Suprapubic skin (tissue), 3 donors: ENCODE data around the gene SLC16A3.

Experiments used
- POLR2A ChIP-seq, 2 donors: fragments of 450-650 bp; IDR thresholded peaks; one replicate each; pipeline ENCODE4 v1.6.1; 2017; ENCODE audit warnings: antibody characterized with exemption in 2 of 2, mild to moderate bottlenecking in 2 of 2, moderate library complexity in 2 of 2
- TF ChIP-seq, protein P1 (sequence below), 2 donors: fragments of 200-600 bp in 1 of 2; fragments of 450-650 bp in 1 of 2; sonication (generic) in 1 of 2; IDR thresholded peaks; one replicate each; pipeline ENCODE4 v1.5.1; 2016 to 2019; ENCODE audit warnings: antibody characterized with exemption in 2 of 2, mild to moderate bottlenecking in 1 of 2, moderate library complexity in 1 of 2

DNA sequence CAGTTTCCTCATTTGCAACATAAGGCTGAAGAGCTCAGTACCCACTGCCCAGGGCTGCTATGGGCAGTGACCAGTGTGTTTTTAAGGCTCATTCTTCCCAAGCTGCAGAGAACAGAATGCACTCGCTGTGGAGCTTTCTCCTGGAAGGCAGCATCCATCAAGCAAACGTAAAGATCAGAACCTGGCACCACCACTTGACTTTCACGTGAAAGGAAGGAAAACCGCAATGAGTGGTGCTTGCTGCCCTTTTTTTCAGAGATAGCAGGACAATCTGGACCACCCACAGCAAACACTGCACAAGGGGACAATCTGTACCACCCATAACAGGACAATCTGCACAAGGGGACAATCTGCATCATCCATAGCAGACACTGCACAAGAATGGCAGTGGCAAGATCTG, 33.5 kb downstream of the SLC16A3 start:
- TF ChIP-seq, protein P1, sequence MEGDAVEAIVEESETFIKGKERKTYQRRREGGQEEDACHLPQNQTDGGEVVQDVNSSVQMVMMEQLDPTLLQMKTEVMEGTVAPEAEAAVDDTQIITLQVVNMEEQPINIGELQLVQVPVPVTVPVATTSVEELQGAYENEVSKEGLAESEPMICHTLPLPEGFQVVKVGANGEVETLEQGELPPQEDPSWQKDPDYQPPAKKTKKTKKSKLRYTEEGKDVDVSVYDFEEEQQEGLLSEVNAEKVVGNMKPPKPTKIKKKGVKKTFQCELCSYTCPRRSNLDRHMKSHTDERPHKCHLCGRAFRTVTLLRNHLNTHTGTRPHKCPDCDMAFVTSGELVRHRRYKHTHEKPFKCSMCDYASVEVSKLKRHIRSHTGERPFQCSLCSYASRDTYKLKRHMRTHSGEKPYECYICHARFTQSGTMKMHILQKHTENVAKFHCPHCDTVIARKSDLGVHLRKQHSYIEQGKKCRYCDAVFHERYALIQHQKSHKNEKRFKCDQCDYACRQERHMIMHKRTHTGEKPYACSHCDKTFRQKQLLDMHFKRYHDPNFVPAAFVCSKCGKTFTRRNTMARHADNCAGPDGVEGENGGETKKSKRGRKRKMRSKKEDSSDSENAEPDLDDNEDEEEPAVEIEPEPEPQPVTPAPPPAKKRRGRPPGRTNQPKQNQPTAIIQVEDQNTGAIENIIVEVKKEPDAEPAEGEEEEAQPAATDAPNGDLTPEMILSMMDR (IDR thresholded peaks at IDR 0.05), result no peak
- TF ChIP-seq POLR2A (IDR thresholded peaks at IDR 0.05), result no peak
